GM21528 (cell line): ENCODE results near the gene CELF2.
A peak's percentile ranks its signal among the peaks of the same experiment; 100 is the strongest.

Source experiments
- ATAC-seq: cut with Tn5 transposase; IDR thresholded peaks from one replicate; pipeline ENCODE4 v1.9.1; 2021; ENCODE audit warnings: mild to moderate bottlenecking, moderate library complexity; ENCODE audit not compliant: unreplicated experiment, low FRiP score

Gene CELF2

DNA sequence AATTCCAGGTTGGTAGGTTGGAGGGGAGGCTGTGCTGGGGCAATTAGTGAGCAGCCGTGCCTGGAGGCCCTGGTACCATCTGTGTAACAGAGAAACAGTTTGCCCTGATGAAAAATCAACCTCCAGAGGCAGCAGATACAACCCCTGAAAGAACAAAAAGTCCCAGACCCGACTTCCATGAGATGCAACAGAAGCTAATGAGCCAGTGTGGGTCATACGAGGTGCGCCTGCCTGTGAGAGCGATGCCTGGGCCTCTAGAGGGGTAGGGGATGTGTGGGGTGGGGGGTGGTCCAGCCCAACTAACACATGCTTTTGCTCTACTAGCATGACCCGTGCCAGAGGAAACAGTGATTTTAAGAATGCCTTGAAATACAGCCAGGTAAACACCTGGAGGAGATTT lies 39.3 kb downstream of the CELF2 start:
- no peak for ATAC-seq

DNA sequence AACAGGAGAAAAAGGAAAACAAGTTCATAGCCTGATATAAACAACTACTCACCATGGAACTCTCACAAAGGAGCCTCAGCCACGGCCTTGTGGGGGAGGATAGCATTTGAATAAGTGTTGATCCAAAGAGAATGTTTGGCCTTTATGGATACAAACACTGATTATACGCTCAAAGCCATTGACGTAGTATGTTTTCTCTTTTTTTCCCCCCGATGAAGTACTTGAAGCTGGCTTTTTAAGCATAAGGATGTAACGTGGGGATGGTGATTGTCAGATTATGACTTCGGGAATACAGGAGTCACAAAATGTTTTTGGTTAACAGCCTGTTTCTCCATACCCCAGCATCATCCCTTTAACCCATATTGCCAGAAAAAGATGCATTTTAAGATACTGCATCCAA lies 39.8 kb downstream of the CELF2 start:
- ATAC-seq = no peak

DNA sequence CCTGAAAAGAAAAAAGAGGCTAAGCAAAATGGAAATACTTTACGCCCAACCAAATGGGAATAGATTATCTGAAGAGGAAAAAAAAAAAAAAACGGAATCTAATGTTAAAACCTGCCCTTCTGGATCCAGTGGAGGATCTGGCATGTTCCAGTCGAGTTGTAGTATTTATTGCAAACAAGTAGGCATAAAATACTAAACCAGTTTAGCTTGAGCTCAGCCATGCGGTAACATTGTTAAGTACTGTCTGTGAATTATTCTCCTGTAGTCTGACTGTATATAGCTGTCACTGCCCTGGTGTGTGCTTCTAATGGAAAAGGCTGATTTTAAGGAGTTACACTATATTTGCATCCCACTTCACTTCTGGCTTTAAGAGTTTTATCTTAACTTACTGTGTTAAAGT lies 40.3 kb downstream of the CELF2 start:
- no peak for ATAC-seq

DNA sequence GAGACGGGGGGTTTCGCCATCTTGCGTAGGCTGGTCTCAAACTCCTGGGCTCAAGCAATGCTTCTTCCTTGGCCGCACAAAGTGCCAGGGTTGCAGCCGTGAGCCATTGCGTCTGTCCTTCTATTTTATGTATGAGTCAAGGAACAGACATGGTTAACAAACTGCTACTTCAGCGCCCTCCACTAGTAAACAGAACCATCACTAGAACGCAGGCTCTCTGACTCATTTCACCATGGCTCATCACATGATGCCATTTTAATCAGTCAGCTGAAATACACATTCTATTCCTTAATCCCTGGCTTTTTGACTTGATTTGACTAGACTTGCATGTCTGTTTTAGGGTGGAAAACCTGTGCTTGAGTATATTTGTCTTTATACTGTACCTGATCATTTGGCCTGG lies 41.3 kb downstream of the CELF2 start:
- ATAC-seq = no peak

DNA sequence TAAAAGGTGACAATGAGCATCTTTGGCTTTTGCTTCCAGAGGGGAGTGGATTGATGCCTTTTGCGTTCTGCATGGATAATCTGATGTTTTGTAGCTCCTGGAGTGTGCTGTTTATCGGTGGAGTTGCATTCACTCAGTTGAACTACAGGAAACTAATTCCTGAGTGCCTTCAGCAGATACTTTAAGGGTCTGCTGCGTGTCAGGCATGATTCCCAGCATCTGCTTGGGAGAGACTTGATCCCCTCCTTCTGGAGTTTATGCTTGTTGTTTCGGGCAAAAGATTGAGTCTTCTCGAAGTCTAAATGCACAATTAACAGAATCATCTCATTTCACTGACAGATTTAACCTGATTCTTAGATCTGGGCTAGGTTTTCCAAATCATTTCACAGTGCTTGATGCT lies 46.2 kb downstream of the CELF2 start:
- no peak for ATAC-seq

DNA sequence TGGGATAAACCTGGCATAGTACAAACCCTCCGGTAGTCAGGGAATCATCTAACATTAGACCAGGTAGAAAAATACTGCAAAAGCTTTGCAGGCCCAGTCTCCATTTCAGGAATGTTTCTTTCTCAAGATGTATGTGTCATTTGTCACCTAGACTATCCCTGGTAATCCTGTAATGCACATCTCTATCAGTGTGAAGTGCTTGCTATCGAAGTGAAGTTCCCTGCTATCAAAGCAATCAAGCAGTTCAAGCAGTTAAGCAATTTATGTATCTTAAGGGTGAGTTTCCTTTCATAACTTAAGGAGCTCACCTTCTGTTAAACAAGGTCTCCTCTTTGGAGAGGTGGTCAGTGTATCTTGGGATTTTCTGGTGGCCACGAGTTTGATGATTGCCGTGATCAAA lies 47.2 kb downstream of the CELF2 start:
- no peak for ATAC-seq

DNA sequence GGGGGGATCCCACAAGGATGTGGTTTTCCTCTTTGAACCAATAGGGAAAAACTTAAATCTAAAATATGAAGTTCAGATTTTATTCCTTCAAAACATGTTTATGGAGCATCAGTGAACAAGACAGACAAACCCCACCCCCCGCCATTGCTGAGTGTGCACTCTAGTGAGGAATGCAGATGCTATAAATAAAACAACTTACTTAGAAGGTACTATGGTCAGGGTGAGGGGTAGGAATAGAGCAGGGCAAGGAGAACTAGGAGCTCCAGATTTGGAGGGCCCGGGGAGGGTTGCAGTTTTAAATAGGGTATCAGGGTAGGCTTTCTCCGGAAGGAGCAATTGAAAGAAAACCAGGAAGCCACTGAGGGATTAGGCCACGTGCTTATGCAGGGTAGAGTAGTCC lies 47.9 kb downstream of the CELF2 start:
- no peak for ATAC-seq

DNA sequence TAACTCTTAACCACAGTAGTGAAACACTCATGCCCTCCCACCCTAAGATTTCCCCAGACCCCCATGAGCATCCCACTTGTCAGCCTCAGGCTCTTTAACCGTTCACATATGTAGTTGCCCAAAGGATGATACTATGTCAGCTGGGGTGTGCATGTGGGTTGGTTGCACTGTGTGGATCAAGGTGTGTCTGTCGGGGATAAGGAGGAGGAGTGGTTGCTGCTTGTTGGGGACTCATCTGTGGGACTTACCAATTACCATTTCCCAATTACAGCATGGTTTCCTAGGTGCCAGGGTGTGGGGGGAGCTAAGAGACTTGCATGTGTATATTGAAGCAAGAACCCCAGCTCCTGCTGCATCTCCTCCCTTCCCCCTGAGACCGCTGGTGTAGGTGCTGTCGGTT lies 48.8 kb downstream of the CELF2 start:
- no peak for ATAC-seq

DNA sequence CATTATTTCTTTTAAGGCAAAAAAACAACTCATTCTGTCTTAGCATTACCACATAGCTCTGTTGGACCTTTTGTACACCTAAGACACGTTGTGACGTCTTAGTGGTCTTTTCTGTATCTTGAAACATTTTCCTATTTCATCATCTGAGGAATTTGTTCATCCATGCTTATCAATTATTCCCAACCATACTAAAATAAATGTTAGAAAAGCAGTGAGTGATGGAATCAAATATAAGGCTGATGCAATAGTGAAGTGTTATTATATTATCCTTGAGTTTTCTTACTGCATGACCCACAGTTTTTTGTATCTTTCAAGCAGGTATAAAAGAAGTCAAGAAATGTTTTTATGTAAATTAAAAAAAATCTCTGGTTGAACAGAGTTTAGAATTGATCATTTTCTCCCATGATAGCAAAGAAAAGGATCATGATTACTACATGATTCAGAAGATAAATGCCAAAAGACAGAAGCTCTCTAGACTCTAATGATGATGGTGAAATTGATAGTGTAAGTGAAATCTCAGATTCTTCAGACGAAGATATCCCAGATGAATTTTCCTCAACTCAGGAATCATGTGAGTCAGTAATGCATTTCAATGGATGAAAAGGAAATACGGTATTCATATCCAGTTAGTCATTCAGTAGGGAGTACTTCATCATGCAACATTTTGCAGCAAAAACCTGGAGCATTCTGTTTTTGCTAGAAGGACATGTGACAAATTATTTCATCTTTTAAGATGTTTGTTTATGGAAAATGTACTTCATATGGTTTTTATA lies 51.4 kb downstream of the CELF2 start:
- ATAC-seq = no peak

DNA sequence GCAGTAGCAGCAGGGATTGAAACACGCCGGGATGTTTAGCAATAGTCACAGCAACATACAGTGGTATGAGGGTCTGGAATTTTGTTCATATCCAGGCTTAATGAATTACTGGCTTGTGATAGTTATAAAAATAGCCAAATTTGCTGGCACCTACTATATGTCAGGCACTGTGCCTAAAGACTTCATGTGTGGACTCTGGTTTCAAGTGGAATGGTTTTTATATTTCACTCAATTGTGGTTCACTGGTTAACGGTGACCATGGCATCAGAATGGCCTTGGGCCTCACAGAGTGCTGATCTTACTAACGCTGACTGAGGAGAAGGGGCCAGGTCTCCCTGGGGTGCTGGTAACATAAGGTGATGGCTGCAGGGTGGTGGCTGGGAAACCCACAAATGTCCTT lies 55.7 kb downstream of the CELF2 start:
- ATAC-seq = no peak

DNA sequence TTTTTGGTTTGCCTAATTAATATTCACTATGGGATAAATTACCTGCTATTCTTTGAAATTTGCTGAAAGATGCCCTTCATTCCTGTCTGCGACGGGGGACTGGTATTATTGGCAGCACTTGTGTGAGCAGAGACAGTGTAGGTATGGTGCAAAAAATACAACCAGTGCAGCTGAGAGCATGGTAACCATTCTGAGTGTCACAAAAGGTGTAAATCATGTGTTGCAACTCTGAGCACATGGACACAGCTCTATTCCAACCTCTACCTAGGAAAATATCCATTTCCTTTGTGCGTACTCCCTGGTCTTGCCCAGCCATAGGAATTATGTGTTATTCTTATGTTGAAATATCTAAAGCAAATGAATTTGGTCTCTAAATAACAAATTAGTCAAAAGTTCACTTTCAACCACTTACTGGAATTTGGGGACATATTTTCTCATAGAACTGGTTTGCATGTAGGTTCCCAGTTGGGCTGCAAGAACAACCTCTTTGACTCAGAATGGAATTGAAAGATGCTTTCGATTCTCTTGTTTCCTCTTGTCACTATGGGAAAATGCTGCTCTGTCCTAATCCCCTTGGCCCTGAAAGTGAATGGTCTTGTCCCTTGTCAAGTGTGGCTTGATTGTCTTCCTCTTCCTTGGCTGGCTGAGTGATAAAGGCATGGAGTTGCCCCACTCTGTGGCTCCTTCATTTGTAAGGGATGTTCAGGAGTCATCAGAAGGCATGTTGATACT lies 57.0 kb downstream of the CELF2 start:
- peak; percentile 69 for ATAC-seq

DNA sequence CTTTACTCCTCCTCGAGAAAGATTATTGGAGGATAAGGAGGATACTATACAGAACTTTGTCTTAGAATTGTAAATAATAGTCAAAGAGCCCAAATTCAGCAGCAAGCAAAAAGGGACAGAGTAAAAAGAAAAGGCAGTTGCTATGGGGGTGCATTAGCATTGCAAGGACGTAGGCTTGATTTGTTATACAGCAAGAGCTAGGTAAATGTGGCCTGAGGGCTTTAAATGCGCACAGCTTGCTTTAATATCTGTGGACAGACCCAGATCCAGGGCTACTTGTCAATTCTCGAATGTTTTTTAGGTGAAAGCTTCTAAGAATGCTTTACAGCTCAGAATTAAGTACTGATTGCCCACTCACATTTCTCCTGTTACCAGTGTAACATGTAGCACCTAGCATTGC lies 58.5 kb downstream of the CELF2 start:
- no peak for ATAC-seq

DNA sequence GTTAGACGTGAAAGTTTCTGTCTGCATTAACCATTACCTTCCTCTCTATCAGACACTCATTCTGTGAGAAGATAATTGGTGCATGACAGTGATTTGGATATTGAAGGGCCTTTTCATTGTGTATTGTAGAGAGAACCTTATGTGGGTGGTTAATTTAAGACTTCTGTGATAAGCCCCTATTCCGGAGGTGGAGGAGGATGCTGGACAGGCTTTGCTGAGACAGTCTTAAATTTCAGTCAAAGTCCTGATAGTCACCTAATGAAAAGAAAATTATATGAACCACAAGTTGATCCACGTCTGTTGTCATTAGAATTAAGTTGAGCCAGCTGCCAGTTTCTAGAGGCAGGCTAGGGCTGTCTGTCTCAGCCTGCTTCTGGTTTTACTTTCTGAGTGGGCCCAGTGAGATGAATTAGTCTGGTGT lies 62.9 kb downstream of the CELF2 start:
- peak; percentile 70 for ATAC-seq

DNA sequence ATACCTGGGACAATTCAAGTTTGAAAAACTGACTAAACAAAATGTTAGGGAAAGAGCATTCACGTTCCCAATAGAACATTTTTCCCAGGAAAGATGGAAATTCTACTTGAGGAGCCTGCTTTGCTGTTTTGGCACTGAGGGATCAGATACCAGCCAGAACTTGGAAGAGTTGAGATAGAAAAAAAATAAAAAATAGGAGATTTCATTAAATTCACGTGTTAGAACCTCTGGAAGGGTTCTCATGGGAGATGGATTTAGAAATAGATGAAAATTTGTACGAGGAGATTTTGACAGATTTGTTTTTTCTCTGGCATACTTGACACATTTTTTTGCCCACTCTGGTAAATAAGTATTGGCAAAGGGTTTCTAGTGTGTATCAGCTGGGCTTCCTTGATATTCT lies 63.7 kb downstream of the CELF2 start:
- ATAC-seq = no peak

DNA sequence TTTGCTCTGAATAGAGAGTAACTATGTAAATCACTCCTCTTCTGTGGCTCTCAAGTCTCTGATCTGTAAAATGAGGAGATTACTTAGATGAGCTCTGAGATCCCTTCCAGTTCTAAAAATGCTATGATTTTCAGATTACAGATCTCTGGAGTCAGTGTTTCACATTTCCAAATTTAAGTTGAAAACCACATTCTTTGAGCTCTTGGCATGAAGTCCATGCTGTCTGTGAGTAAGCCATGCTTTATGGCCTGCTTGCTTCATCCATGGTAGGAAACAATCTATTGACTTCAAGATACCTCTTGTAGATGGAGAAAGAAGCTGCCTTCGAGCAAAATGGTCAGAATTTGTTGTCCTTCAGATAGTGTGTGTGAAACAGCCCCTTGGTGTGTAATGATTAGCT lies 64.9 kb downstream of the CELF2 start:
- ATAC-seq = no peak

DNA sequence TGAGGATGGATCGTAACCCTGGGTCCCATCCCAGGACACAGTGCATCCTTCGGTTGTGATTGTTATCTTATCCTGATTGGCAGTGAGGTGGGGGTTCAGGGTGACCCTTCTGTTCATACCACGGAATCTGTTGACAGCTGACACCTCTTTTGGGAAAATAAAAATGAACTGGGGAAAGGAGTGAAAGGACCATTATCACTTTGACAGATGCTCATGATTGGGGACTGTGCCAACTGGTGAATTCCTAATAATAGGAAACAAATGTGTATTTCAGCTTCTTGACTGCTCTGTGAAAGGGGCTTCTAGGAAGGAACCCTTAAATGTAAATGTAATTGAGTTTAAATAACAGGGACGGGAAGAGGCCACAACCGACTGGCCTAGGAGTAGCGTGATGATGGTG lies 65.4 kb downstream of the CELF2 start:
- ATAC-seq = no peak

DNA sequence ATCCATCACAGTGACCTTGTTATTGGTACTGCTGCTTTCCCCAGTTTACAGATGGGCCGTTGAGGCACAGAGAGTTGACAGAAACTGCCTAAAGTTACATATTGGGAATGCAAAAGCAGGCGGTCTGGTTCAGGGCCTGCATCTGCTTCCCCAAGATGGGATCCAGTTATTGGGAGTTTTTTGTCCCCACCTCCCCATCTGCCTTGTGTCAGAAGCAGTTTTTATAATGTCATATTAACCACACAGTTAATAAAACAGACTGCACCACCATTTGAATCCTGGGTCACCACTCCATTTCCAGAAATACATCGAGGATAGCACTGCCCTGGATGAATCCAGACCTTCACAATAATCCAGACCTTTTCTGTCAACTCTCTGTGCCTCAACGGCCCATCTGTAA lies 67.9 kb downstream of the CELF2 start:
- no peak for ATAC-seq

DNA sequence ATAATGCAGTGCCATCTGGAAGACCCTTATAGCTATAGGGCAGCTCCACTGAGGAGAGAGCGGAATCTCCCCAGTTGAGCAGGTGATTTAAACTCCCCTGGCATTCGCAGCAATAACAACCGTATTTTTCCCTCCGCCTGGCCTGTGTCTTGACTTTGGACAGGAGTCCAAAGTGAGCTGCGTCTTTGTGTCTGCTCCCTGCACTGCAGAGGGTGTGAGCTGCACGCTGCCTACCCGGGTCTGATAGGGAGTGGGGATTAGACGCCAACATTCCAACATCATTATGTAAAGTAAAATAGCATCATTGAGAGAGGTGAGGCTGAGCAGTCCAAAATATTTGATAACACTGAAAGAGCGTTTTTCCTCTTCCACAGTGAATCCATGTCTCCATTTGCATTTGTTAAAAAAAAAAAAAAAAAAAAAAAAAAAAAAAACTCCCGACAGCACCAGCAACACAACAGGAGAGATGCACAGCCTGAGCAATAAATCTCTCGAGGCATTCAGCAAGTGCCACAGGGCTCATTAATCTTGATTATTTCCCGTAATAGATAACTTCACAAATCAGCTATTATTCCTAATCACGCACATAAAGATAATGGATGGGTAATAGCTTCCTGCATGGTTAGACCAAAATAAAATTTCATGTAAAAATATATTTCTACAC lies 68.6 kb downstream of the CELF2 start:
- ATAC-seq = no peak

DNA sequence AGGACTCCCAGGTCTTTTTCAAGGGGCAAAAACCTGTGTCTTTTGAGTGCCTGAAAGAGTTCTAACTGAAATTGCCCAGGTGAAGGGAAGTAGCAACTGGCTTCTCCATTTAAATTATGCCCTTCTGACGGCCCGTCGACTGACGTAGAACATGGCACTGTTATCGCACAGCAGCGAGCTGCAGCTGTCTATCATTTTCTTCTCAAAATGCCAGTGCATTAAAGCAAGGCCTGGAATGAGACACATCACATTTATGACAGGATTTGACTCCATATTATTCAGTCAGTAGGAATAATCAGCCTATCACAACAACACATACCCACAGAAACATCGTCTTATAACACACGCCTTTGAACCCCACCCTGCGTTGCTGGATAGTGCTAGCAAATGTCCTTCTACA lies 69.7 kb downstream of the CELF2 start:
- no peak for ATAC-seq

DNA sequence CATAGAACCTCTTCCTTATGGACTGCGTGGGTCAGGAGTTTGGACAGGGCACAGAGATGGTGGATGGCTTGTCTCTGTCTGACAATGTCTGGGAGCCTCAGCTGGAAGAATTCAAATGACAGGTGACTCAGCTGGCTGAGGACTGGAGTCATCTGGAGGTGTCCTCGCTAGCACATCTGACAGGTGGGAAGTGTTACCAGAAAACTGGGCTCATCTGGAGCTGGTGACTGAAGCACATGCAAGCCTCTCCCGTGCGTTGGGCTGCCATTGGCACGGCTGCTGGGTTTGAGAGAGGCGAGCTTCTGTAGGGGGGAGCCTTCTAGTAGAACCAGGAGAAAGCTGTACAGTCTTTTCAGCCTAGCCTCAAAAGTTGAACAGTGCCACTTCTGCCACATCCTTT lies 71.0 kb downstream of the CELF2 start:
- no peak for ATAC-seq

DNA sequence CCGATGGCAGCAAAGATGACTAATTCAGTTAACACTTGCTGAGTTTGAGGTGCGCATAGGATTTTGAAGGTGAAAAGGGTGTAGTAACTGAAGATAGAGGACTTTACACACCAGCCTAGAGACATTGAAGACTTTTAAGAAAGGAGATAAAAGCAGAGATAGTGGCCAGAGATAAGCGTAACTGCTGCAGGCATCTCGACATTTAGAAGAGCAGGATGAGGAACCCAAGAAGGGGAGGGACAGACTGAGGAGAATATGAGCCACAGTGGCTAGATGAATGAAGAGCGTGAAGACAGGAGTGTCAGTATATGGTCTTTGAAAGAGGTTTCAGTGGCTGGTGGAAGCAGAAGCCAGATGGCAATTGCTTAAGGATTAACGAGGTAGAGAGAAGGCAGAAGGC lies 71.6 kb downstream of the CELF2 start:
- no peak for ATAC-seq
